ENCODE results near the gene IFTAP. TPM values are rescaled to one million over a fixed set of nuclear protein-coding genes. Genes with fewer than 3 reads are reported as not detected.

IFTAP gene
- total RNA-seq, 1 donor from 2014 or later: 17.3 TPM

DNA sequence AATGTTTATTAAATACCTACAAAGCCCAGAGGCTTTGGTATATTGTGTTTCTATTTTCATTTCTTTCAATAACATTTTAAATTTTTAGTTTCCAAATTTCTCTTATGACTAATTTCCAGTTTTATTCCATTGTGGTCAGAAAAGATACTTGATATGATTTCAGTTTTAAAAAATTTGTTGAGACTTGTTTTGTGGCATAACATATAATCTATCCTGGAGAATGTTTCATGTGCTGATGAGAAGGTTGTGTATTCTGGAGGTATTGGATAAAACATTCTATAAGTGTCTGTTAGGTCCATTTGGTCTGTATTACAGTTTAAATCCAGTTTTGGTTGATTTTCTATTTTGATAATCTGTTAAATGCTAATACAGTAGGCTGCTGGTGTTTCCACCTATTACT, 36.3 kb upstream of the IFTAP start:
- H3K4me1 Mint-ChIP-seq (ENCODE audit: low read depth, unreplicated experiment): no peaks in the 10 kb centered on the region
- no peak overlapping the region for H3K9ac ChIP-seq (ENCODE audit: low read length)
- H3K27ac ChIP-seq (ENCODE audit: low read depth, low read length): no peak overlapping the region
- H3K9me3 ChIP-seq (ENCODE audit: insufficient read depth, low read depth, low read length): no peaks in the 10 kb centered on the region
- H3K4me2 ChIP-seq (ENCODE audit: low read length): no peak overlapping the region
- peaks cover 5% of the 10 kb centered on the region for H3K27me3 ChIP-seq (ENCODE audit: insufficient read depth, low read length)
- H3K36me3 ChIP-seq (ENCODE audit: insufficient read depth, low read length): no peaks in the 10 kb centered on the region
- H3K4me3 ChIP-seq (ENCODE audit: insufficient read depth, low read depth, low read length): no peak overlapping the region
- no peak for FAIRE-seq
- no peaks in the 10 kb centered on the region for H3K79me2 ChIP-seq (ENCODE audit: insufficient read depth, low read length)
- no peak overlapping the region for H2AFZ ChIP-seq (ENCODE audit: low read depth, low read length)
- H3K36me3 Mint-ChIP-seq (ENCODE audit: low read depth, unreplicated experiment): no peaks in the 10 kb centered on the region
- no peak overlapping the region for H3K4me3 Mint-ChIP-seq (ENCODE audit: unreplicated experiment)
- DNase-seq (ENCODE audit: low read depth): no peak
- H3K27me3 Mint-ChIP-seq (ENCODE audit: low read depth, unreplicated experiment): no peaks in the 10 kb centered on the region
- H4K20me1 ChIP-seq (ENCODE audit: insufficient read depth, low read length): no peaks in the 10 kb centered on the region
- H3K27ac Mint-ChIP-seq (ENCODE audit: unreplicated experiment): no peak overlapping the region
- TF ChIP-seq, protein P1, sequence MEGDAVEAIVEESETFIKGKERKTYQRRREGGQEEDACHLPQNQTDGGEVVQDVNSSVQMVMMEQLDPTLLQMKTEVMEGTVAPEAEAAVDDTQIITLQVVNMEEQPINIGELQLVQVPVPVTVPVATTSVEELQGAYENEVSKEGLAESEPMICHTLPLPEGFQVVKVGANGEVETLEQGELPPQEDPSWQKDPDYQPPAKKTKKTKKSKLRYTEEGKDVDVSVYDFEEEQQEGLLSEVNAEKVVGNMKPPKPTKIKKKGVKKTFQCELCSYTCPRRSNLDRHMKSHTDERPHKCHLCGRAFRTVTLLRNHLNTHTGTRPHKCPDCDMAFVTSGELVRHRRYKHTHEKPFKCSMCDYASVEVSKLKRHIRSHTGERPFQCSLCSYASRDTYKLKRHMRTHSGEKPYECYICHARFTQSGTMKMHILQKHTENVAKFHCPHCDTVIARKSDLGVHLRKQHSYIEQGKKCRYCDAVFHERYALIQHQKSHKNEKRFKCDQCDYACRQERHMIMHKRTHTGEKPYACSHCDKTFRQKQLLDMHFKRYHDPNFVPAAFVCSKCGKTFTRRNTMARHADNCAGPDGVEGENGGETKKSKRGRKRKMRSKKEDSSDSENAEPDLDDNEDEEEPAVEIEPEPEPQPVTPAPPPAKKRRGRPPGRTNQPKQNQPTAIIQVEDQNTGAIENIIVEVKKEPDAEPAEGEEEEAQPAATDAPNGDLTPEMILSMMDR (IDR thresholded peaks at IDR 0.05; ENCODE audit: insufficient read depth, low read depth, low read length): no peak
- no peak for TF ChIP-seq EZH2 (IDR thresholded peaks at IDR 0.05; ENCODE audit: insufficient read depth, low read length)
- H3K4me1 ChIP-seq (ENCODE audit: insufficient read depth, low read length): no peaks in the 10 kb centered on the region
- no peaks in the 10 kb centered on the region for H3K9me3 Mint-ChIP-seq (ENCODE audit: unreplicated experiment)

DNA sequence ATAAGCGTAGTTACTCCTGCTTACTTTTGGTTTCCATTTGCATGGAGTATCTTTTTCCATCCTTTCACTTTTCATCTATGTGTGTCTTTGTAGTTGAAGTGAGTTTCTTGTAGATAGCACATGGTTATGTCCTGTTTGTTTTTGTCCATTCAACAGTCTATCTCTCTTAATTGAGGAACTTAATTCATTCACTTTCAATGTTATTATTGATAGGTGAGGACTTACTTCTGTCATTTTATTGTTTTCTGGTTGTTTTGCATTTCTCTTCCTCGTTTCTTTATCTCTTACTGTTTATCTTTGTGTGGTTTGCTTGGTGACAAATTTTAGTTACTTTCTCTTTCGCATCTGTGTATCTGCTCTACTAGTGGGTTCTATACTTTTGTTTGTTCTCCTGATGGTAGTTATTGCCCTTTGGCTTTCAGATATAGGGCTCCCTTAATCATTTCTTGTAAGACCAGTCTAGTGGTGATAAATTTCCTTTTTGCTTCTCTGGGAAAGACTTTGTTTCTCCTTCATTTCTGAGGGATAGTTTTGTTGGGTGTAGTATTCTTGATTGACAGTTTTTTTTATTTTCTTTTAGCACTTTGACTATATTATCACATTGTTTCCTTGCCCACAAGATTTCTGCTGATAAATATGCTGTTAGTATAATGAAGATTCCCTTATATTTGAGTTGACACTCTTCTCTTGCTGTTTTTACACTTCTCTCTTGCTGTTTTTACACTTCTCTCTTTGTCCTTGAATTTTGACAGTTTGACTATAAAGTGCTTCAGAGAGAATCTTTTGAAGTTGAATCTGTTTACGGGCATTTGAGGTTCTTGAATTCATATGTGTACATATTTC, 35.5 kb upstream of the IFTAP start:
- no peak for FAIRE-seq

More for the DNA sequence above, 35.5 kb upstream of the IFTAP start:
- H4K20me1 ChIP-seq (ENCODE audit: insufficient read depth, low read length): no peaks in the 10 kb centered on the region
- Mint-ChIP-seq H3K27me3 (ENCODE audit: low read depth, unreplicated experiment) (no peaks in the 10 kb centered on the region), H3K4me1 (ENCODE audit: low read depth, unreplicated experiment) (no peaks in the 10 kb centered on the region), H3K27ac (ENCODE audit: unreplicated experiment) (no peak overlapping the region), H3K36me3 (ENCODE audit: low read depth, unreplicated experiment) (no peaks in the 10 kb centered on the region), H3K4me3 (ENCODE audit: unreplicated experiment) (no peak overlapping the region), H3K9me3 (ENCODE audit: unreplicated experiment) (no peaks in the 10 kb centered on the region)
- H3K27ac ChIP-seq (ENCODE audit: low read depth, low read length): no peak overlapping the region
- no peak overlapping the region for H3K4me3 ChIP-seq (ENCODE audit: insufficient read depth, low read depth, low read length)
- no peaks in the 10 kb centered on the region for H3K79me2 ChIP-seq (ENCODE audit: insufficient read depth, low read length)
- peaks cover 5% of the 10 kb centered on the region for H3K27me3 ChIP-seq (ENCODE audit: insufficient read depth, low read length)
- H2AFZ ChIP-seq (ENCODE audit: low read depth, low read length): no peak overlapping the region
- no peak overlapping the region for H3K4me2 ChIP-seq (ENCODE audit: low read length)
- H3K36me3 ChIP-seq (ENCODE audit: insufficient read depth, low read length): no peaks in the 10 kb centered on the region
- H3K9me3 ChIP-seq (ENCODE audit: insufficient read depth, low read depth, low read length): no peaks in the 10 kb centered on the region
- TF ChIP-seq EZH2 (IDR thresholded peaks at IDR 0.05; ENCODE audit: insufficient read depth, low read length): no peak
- TF ChIP-seq, protein P1 (IDR thresholded peaks at IDR 0.05; ENCODE audit: insufficient read depth, low read depth, low read length): no peak
- DNase-seq (ENCODE audit: low read depth): no peak
- no peak overlapping the region for H3K9ac ChIP-seq (ENCODE audit: low read length)
- H3K4me1 ChIP-seq (ENCODE audit: insufficient read depth, low read length): no peaks in the 10 kb centered on the region

Measured in astrocyte (in vitro differentiated cells and primary cell).